Activated gamma-delta T cell treated with Interleukin-2 at 50 U/mL for 16 hours (primary cell): Measurements from ENCODE around the gene TET1.
"Not testable (repeated sequence)": the region's sequence is repeated elsewhere in the genome, so short reads cannot be mapped to it uniquely, and the experiment has no call there.

Experiments
- DNase-seq: peaks from one replicate; pipeline ENCODE4 v3.0.0-alpha.2; 2020

TET1 gene

GRCh38 chr10:68618234-68618633 is 58.1 kb downstream of the TET1 start:
- no peak for DNase-seq

GRCh38 chr10:68619595-68619994 is 59.5 kb downstream of the TET1 start:
- no peak for DNase-seq

GRCh38 chr10:68625316-68625921 is 65.3 kb downstream of the TET1 start:
- DNase-seq: no peak

GRCh38 chr10:68628576-68629127 is 68.5 kb downstream of the TET1 start:
- DNase-seq: peak; percentile 14

GRCh38 chr10:68632271-68632560 is 72.1 kb downstream of the TET1 start:
- DNase-seq: not testable (repeated sequence)

GRCh38 chr10:68633281-68633680 is 73.1 kb downstream of the TET1 start:
- no peak for DNase-seq

GRCh38 chr10:68633816-68634466 is 73.8 kb downstream of the TET1 start:
- DNase-seq: no peak

GRCh38 chr10:68636335-68636734 is 76.2 kb downstream of the TET1 start:
- no peak for DNase-seq

- not testable (repeated sequence) for DNase-seq
These were observed 83.4 kb downstream of the TET1 start for GRCh38 chr10:68643550-68643949.

- DNase-seq: no peak
These were observed 87.7 kb downstream of the TET1 start for GRCh38 chr10:68647672-68648341.

GRCh38 chr10:68655620-68656126 is 95.5 kb downstream of the TET1 start:
- DNase-seq: no peak

GRCh38 chr10:68665841-68666240 is 105.7 kb downstream of the TET1 start:
- DNase-seq: no peak

- no peak for DNase-seq
These were observed 106.2 kb downstream of the TET1 start for GRCh38 chr10:68666280-68666760.

GRCh38 chr10:68668231-68668630 is 108.1 kb downstream of the TET1 start:
- no peak for DNase-seq

- DNase-seq: no peak
These were observed 108.8 kb downstream of the TET1 start for GRCh38 chr10:68668972-68669371.

GRCh38 chr10:68684413-68684812 is 124.3 kb downstream of the TET1 start:
- DNase-seq: no peak

GRCh38 chr10:68696018-68696417 is 135.9 kb downstream of the TET1 start:
- DNase-seq: no peak

GRCh38 chr10:68697106-68697505 is 137.0 kb downstream of the TET1 start:
- no peak for DNase-seq

- DNase-seq: no peak
These were observed 140.1 kb downstream of the TET1 start for GRCh38 chr10:68700197-68700596.

GRCh38 chr10:68705548-68705947 is 145.4 kb downstream of the TET1 start:
- DNase-seq: no peak

- DNase-seq: not testable (repeated sequence)
These were observed 148.8 kb downstream of the TET1 start for GRCh38 chr10:68708987-68709386.

- DNase-seq: not testable (repeated sequence)
These were observed 152.9 kb downstream of the TET1 start for GRCh38 chr10:68713065-68713464.

GRCh38 chr10:68717435-68717834 is 157.3 kb downstream of the TET1 start:
- no peak for DNase-seq
